ENCODE data around the gene TCAP. TPM values are rescaled to one million over a fixed set of nuclear protein-coding genes. Genes with fewer than 3 reads are reported as not detected.

TCAP gene
- polyA plus RNA-seq, 1 donor (not counting 4 experiments of a cell fraction or from before 2014, with no cell fraction given): 0.20 TPM

DNA sequence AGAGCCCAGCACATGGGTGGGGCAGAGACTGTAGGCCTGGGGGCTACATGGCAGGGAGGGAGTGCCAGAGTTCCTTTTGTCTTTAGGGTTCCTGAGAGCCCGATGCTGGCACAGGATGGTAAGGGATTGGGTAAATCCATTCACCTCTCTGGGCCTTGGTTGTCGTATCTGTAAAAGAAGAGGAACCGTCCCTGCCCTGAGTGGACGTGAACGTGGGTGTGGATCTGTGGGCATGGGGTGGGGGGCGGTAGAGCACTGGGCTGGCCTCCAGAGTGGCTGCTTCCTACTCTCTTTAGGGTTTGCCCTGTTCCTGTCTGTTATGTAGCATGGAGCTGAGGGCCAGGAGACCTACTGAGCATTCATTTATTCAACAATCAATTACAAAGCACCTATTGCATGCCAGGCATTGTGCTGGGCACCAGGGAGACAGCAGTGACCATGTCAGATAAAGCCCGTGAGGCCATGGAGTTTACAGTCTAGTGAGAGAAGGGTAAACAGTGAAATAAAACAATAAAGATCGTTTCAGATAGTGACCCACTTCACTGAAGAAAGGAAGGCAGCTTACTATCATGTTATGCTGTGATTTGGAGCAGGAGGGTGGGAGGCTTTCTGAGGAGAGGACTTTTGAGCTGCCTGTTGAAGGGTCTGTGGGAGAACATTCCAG is 13.1 kb upstream of the TCAP start:
- H4K20me1 ChIP-seq (ENCODE audit: control insufficient read depth, extremely low read depth, insufficient read depth, low read length): peaks cover 6% of the 10 kb centered on the region
- TF ChIP-seq EZH2 (IDR thresholded peaks at IDR 0.05; ENCODE audit: low read length): no peak
- TF ChIP-seq, protein P1, sequence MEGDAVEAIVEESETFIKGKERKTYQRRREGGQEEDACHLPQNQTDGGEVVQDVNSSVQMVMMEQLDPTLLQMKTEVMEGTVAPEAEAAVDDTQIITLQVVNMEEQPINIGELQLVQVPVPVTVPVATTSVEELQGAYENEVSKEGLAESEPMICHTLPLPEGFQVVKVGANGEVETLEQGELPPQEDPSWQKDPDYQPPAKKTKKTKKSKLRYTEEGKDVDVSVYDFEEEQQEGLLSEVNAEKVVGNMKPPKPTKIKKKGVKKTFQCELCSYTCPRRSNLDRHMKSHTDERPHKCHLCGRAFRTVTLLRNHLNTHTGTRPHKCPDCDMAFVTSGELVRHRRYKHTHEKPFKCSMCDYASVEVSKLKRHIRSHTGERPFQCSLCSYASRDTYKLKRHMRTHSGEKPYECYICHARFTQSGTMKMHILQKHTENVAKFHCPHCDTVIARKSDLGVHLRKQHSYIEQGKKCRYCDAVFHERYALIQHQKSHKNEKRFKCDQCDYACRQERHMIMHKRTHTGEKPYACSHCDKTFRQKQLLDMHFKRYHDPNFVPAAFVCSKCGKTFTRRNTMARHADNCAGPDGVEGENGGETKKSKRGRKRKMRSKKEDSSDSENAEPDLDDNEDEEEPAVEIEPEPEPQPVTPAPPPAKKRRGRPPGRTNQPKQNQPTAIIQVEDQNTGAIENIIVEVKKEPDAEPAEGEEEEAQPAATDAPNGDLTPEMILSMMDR (optimal IDR thresholded peaks at IDR 0.05 in 1 of 3, IDR thresholded peaks at IDR 0.05 in 1 of 3, conservative IDR thresholded peaks at IDR 0.05 in 1 of 3; ENCODE audit: extremely low read depth in 1 of 3, insufficient read depth in 2 of 3, low read length in 3 of 3): no peak
- no peaks in the 10 kb centered on the region for H3K79me2 ChIP-seq (ENCODE audit: control insufficient read depth, insufficient read depth, low read length)
- H3K9me3 ChIP-seq (ENCODE audit: control insufficient read depth, low read depth, low read length): no peaks in the 10 kb centered on the region
- H3K36me3 ChIP-seq (ENCODE audit: control insufficient read depth in 2 of 2, extremely low read depth in 1 of 2, insufficient read depth in 2 of 2, low read length in 2 of 2): peaks cover 0 to 5% of the 10 kb centered on the region in 2 experiments
- dilution Hi-C loops (cut with MboI; ENCODE audit: extremely low pct_ligation_motif_present, low sequenced_read_pairs): no loop called here
- no peak overlapping the region for H2AFZ ChIP-seq (ENCODE audit: control insufficient read depth, low read length)
- H3K4me1 ChIP-seq (ENCODE audit: control insufficient read depth, extremely low read depth, insufficient read depth, low read length): no peaks in the 10 kb centered on the region
- H3K4me2 ChIP-seq (ENCODE audit: control insufficient read depth, extremely low read depth, insufficient read depth, low read depth, low read length): no peak overlapping the region
- DNase-seq (ENCODE audit: low read depth, low spot score) (no peak), FAIRE-seq (no peak)
- no peaks in the 10 kb centered on the region for H3K9me1 ChIP-seq (ENCODE audit: control insufficient read depth, extremely low read depth, insufficient read depth, low read length)
- no peaks in the 10 kb centered on the region for H3K27me3 ChIP-seq (ENCODE audit: control insufficient read depth, extremely low read depth, insufficient read depth, low read length)
- H3K27ac ChIP-seq (ENCODE audit: control insufficient read depth, insufficient read depth, low read length): no peak overlapping the region
- H3K9ac ChIP-seq (ENCODE audit: control insufficient read depth, extremely low read depth, insufficient read depth, low read length): no peak overlapping the region
- no peak overlapping the region for H3K4me3 ChIP-seq (ENCODE audit: control insufficient read depth in 2 of 3, extremely low read depth in 1 of 3, insufficient read depth in 2 of 3, low read depth in 1 of 3, low read length in 3 of 3)

DNA sequence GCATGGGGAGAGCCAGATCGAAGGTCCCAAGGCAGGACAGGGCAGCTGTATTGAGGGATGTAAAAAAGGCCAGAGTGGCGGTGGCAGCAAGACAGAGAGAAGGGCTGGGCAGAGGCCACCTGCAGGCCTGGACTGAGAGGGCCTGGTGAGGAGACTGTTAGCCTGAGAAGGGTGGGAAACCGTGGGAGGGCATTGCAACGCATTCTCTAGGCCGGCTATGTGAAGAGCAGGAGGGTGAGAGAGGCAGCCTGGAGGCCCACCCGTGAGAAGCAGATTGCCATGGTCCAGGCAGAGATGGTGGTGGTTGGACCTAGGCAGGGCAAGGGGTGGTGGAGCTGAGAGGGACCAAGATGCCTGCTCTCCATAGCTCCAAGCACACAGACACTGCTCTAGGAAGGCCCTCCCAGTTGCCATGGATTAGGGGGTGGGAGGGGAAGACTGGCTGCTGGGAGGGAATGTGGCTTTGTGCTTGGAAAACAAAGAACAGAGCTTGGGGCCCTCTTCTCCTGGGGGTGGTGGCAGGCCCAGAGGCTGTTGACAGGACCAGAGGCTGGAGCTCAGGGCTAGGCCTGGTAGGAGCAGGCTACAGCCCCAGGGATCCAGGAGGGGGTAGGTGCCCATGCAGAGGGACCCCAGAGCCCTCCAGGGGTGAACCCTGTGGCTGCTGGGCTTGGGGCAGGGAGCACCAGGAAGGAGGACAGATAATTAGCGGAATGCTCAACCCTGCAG is 12.4 kb upstream of the TCAP start:
- H3K36me3 ChIP-seq (ENCODE audit: control insufficient read depth in 2 of 2, extremely low read depth in 1 of 2, insufficient read depth in 2 of 2, low read length in 2 of 2): peaks cover 4 to 5% of the 10 kb centered on the region in 2 experiments
- peaks cover 3% of the 10 kb centered on the region for H4K20me1 ChIP-seq (ENCODE audit: control insufficient read depth, extremely low read depth, insufficient read depth, low read length)
- H3K9ac ChIP-seq (ENCODE audit: control insufficient read depth, extremely low read depth, insufficient read depth, low read length): no peak overlapping the region
- no peak overlapping the region for H3K4me3 ChIP-seq (ENCODE audit: control insufficient read depth in 2 of 3, extremely low read depth in 1 of 3, insufficient read depth in 2 of 3, low read depth in 1 of 3, low read length in 3 of 3)
- DNase-seq (ENCODE audit: low read depth, low spot score) (no peak), FAIRE-seq (no peak)
- H3K27ac ChIP-seq (ENCODE audit: control insufficient read depth, insufficient read depth, low read length): no peak overlapping the region
- no peaks in the 10 kb centered on the region for H3K9me1 ChIP-seq (ENCODE audit: control insufficient read depth, extremely low read depth, insufficient read depth, low read length)
- TF ChIP-seq, protein P1 (optimal IDR thresholded peaks at IDR 0.05 in 1 of 3, IDR thresholded peaks at IDR 0.05 in 1 of 3, conservative IDR thresholded peaks at IDR 0.05 in 1 of 3; ENCODE audit: extremely low read depth in 1 of 3, insufficient read depth in 2 of 3, low read length in 3 of 3): no peak
- no peak for TF ChIP-seq EZH2 (IDR thresholded peaks at IDR 0.05; ENCODE audit: low read length)
- no peak overlapping the region for H3K4me2 ChIP-seq (ENCODE audit: control insufficient read depth, extremely low read depth, insufficient read depth, low read depth, low read length)
- H3K9me3 ChIP-seq (ENCODE audit: control insufficient read depth, low read depth, low read length): no peaks in the 10 kb centered on the region
- H3K4me1 ChIP-seq (ENCODE audit: control insufficient read depth, extremely low read depth, insufficient read depth, low read length): no peaks in the 10 kb centered on the region
- no peaks in the 10 kb centered on the region for H3K79me2 ChIP-seq (ENCODE audit: control insufficient read depth, insufficient read depth, low read length)
- dilution Hi-C loops (cut with MboI; ENCODE audit: extremely low pct_ligation_motif_present, low sequenced_read_pairs): no loop called here
- no peaks in the 10 kb centered on the region for H3K27me3 ChIP-seq (ENCODE audit: control insufficient read depth, extremely low read depth, insufficient read depth, low read length)
- H2AFZ ChIP-seq (ENCODE audit: control insufficient read depth, low read length): no peak overlapping the region

Measured in keratinocyte (primary cell).